Measurements from ENCODE around the gene ZBTB7C. TPM values are rescaled to one million over a fixed set of nuclear protein-coding genes. Genes with fewer than 3 reads are reported as not detected.

Gene ZBTB7C
- total RNA-seq, 2 experiments from 2014 or later, result not detected

DNA sequence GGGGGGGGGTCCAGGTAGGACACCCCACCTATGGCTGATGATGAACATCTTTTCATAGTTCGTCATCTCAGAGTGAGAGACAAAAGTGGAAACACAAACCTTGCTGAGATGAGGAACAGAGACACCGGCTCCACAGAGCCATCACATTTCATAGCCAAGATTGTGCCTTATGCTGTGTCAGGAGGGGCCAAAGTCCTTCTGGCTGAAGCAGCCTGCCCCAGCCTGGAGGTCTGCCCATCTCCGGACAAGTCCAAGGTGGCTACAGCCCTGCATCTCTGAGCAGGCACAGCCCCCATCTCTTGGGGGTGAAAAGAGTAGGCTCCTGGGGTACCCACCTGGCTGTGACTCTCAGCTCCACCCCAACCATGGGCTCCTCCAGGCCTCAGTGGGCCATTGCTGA is 70.3 kb downstream of the ZBTB7C start:
- intact Hi-C loops (cut with micrococcal nuclease; ENCODE audit: unreplicated experiment), result no loop called here
- Histone ChIP-seq H2AFZ (ENCODE audit: low read length) (no peak overlapping the region), H3K9me3 (ENCODE audit: low read length) (no peaks in the 10 kb centered on the region), H4K20me1 (ENCODE audit: insufficient read depth, low read length) (no peaks in the 10 kb centered on the region), H3K4me3 (ENCODE audit: low read depth, low read length, poor library complexity, severe bottlenecking) (no peak overlapping the region), H3K9me2 (ENCODE audit: insufficient read depth, low read length) (no peaks in the 10 kb centered on the region), H3K79me2 (ENCODE audit: insufficient read depth, low read depth, low read length) (no peaks in the 10 kb centered on the region), H3K4me2 (ENCODE audit: low read length) (no peak overlapping the region), H3K36me3 (ENCODE audit: insufficient read depth, low read length) (no peaks in the 10 kb centered on the region), H3K27ac (ENCODE audit: low read depth, low read length, poor library complexity, severe bottlenecking) (no peak overlapping the region), H3K4me1 (ENCODE audit: insufficient read depth, low read length, poor library complexity, severe bottlenecking) (no peaks in the 10 kb centered on the region)
- ChIA-PET CTCF (ENCODE audit: unreplicated experiment) (no interaction called here), POLR2A (no interaction called here)
- DNase-seq (ENCODE audit: low spot score), result no peak
- BruUV-seq (replicated peaks), result no TSS peak
- TF ChIP-seq, protein P1, sequence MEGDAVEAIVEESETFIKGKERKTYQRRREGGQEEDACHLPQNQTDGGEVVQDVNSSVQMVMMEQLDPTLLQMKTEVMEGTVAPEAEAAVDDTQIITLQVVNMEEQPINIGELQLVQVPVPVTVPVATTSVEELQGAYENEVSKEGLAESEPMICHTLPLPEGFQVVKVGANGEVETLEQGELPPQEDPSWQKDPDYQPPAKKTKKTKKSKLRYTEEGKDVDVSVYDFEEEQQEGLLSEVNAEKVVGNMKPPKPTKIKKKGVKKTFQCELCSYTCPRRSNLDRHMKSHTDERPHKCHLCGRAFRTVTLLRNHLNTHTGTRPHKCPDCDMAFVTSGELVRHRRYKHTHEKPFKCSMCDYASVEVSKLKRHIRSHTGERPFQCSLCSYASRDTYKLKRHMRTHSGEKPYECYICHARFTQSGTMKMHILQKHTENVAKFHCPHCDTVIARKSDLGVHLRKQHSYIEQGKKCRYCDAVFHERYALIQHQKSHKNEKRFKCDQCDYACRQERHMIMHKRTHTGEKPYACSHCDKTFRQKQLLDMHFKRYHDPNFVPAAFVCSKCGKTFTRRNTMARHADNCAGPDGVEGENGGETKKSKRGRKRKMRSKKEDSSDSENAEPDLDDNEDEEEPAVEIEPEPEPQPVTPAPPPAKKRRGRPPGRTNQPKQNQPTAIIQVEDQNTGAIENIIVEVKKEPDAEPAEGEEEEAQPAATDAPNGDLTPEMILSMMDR (conservative IDR thresholded peaks at IDR 0.05; ENCODE audit: low read length), result no peak
- TF ChIP-seq EZH2phosphoT487 (IDR thresholded peaks at IDR 0.05; ENCODE audit: borderline replicate concordance, low read depth, low read length), result no peak

DNA sequence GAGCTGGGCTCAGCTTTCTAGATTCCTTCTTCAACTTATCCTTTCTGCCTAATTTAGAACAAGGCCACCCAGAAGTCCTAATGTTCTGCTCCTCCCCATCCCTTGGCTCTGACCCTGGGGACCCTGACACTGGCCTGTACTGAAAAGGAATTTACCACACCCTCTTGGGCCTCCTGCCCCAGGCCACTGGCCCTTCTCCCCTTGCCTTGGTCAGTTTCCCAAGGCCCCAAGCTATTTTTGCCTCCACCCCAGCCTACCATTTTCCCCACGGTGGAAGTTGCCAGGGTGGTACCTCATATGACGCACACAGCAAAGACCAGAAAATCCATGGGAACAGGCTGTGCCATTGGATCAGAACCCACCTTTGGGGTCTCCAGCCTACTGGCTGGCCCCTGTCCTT is 72.1 kb downstream of the ZBTB7C start:
- TF ChIP-seq, protein P1 (conservative IDR thresholded peaks at IDR 0.05; ENCODE audit: low read length), result no peak
- no peak for TF ChIP-seq EZH2phosphoT487 (IDR thresholded peaks at IDR 0.05; ENCODE audit: borderline replicate concordance, low read depth, low read length)
- BruUV-seq (replicated peaks), result no TSS peak
- ChIA-PET CTCF (ENCODE audit: unreplicated experiment) (no interaction called here), POLR2A (interaction anchor here (0.6 kb wide), 1 partner anchor 282 kb away, joined by 5 read pairs; no protein-coding TSS in a partner anchor)
- Histone ChIP-seq H3K4me2 (ENCODE audit: low read length) (no peak overlapping the region), H3K9me3 (ENCODE audit: low read length) (no peaks in the 10 kb centered on the region), H3K4me1 (ENCODE audit: insufficient read depth, low read length, poor library complexity, severe bottlenecking) (no peaks in the 10 kb centered on the region), H2AFZ (ENCODE audit: low read length) (no peak overlapping the region), H3K27ac (ENCODE audit: low read depth, low read length, poor library complexity, severe bottlenecking) (no peak overlapping the region), H3K36me3 (ENCODE audit: insufficient read depth, low read length) (no peaks in the 10 kb centered on the region), H3K9me2 (ENCODE audit: insufficient read depth, low read length) (no peaks in the 10 kb centered on the region), H4K20me1 (ENCODE audit: insufficient read depth, low read length) (no peaks in the 10 kb centered on the region), H3K79me2 (ENCODE audit: insufficient read depth, low read depth, low read length) (no peaks in the 10 kb centered on the region), H3K4me3 (ENCODE audit: low read depth, low read length, poor library complexity, severe bottlenecking) (no peak overlapping the region)
- intact Hi-C loops (cut with micrococcal nuclease; ENCODE audit: unreplicated experiment), result no loop called here
- no peak for DNase-seq (ENCODE audit: low spot score)

GRCh38 chr18:48336332-48336731 is 72.9 kb downstream of the ZBTB7C start:
- no peak overlapping the region for H3K27ac ChIP-seq (ENCODE audit: low read depth, low read length, poor library complexity, severe bottlenecking)
- intact Hi-C loops (cut with micrococcal nuclease; ENCODE audit: unreplicated experiment), result no loop called here
- no peak for DNase-seq (ENCODE audit: low spot score)
- no peaks in the 10 kb centered on the region for H3K9me3 ChIP-seq (ENCODE audit: low read length)
- no peaks in the 10 kb centered on the region for H3K9me2 ChIP-seq (ENCODE audit: insufficient read depth, low read length)
- ChIA-PET CTCF (ENCODE audit: unreplicated experiment) (no interaction called here), POLR2A (interaction anchor here (0.6 kb wide), 1 partner anchor 281 kb away, joined by 5 read pairs; no protein-coding TSS in a partner anchor)
- no peak overlapping the region for H3K4me2 ChIP-seq (ENCODE audit: low read length)
- no peaks in the 10 kb centered on the region for H3K4me1 ChIP-seq (ENCODE audit: insufficient read depth, low read length, poor library complexity, severe bottlenecking)
- no peak for TF ChIP-seq EZH2phosphoT487 (IDR thresholded peaks at IDR 0.05; ENCODE audit: borderline replicate concordance, low read depth, low read length)
- TF ChIP-seq, protein P1 (conservative IDR thresholded peaks at IDR 0.05; ENCODE audit: low read length), result no peak
- H3K4me3 ChIP-seq (ENCODE audit: low read depth, low read length, poor library complexity, severe bottlenecking), result no peak overlapping the region
- H3K79me2 ChIP-seq (ENCODE audit: insufficient read depth, low read depth, low read length), result no peaks in the 10 kb centered on the region
- no peak overlapping the region for H2AFZ ChIP-seq (ENCODE audit: low read length)
- no peaks in the 10 kb centered on the region for H4K20me1 ChIP-seq (ENCODE audit: insufficient read depth, low read length)
- H3K36me3 ChIP-seq (ENCODE audit: insufficient read depth, low read length), result no peaks in the 10 kb centered on the region
- BruUV-seq (replicated peaks), result no TSS peak

Data from OCI-LY7 (cell line).